Body of pancreas (tissue), 4 donors: Measurements from ENCODE around the gene PSMD13. TPM values are rescaled to one million over a fixed set of nuclear protein-coding genes. Genes with fewer than 3 reads are reported as not detected.

Experiments
- ATAC-seq: fragments of 150-250 bp; one replicate; pipeline ENCODE4 v1.9.1; 2016
- DNase-seq, 4 donors: peaks; one replicate each; pipeline ENCODE4 v3.0.0-alpha.2; 2019
- H3K27ac ChIP-seq, 4 donors: fragments of 200-600 bp; sonication (generic); 1 replicate in 3 of 4; 2 replicates in 1 of 4; pipeline versions ENCODE4 v1.5.1 to v1.6.1; 2016 to 2019; ENCODE audit warnings: mild to moderate bottlenecking in 1 of 4, mixed read lengths in 1 of 4, moderate library complexity in 1 of 4
- H3K27me3 ChIP-seq, 2 donors: fragments of 200-600 bp; sonication (generic); one replicate each; pipeline ENCODE4 v1.6.0; 2016; ENCODE audit warnings: mild to moderate bottlenecking in 1 of 2
- H3K36me3 ChIP-seq, 2 donors: fragments of 200-600 bp; sonication (generic); replicated peaks in 1 of 2; 2 replicates each; pipeline ENCODE4 v1.5.1; 2016; ENCODE audit warnings: low read depth in 2 of 2; ENCODE audit not compliant: insufficient read depth in 1 of 2
- H3K4me1 ChIP-seq: fragments of 200-600 bp; sonication (generic); one replicate; pipeline ENCODE4 v1.6.0; 2016
- H3K4me3 ChIP-seq, 2 donors: fragments of 200-600 bp; sonication (generic); 1 replicate in 1 of 2; 2 replicates in 1 of 2; pipeline ENCODE4 v1.5.1; 2016 to 2019
- H3K9me3 ChIP-seq, 3 donors: fragments of 200-600 bp; sonication (generic); 1 replicate in 2 of 3; 2 replicates in 1 of 3; pipeline ENCODE4 v1.5.1; 2016
- CTCF ChIP-seq, 7 experiments: fragments of 450-650 bp in 4 of 7; fragments of 200-600 bp in 3 of 7; sonication (generic) in 3 of 7; IDR thresholded peaks; one replicate each; pipeline ENCODE4 v1.5.1; 2016 to 2019; ENCODE audit warnings: antibody characterized with exemption in 7 of 7
- POLR2A ChIP-seq, 3 donors: fragments of 450-650 bp; IDR thresholded peaks; one replicate each; pipeline ENCODE4 v1.6.1; 2016; ENCODE audit warnings: antibody characterized with exemption in 3 of 3, mild to moderate bottlenecking in 2 of 3
- WGBS, 2 donors: methylation state at CpG; one replicate each; pipeline ENCODE4 v1.1.5; 2017; 5-methylcytosine and 5-hydroxymethylcytosine counted together
- intact Hi-C: fragments of 100-400 bp; cut with DNase I; formaldehyde crosslinking; loops from one replicate; pipeline ENCODE4 v1.15.1; 2023
- total RNA-seq, 2 donors: library from RNA; depleted of rRNA; stranded (reverse); fragments of >200 nt; gene quantifications; one replicate each; pipeline ENCODE4 v1.1.0, GENCODE V29; 2016

Gene PSMD13
- total RNA-seq, 2 donors from 2014 or later = 40.2 to 52.4 TPM

- Histone ChIP-seq H3K4me3 (peak overlapping the region; percentile 70 to 97), H3K9me3 (no peaks in the 10 kb centered on the region), H3K27me3 (no peaks in the 10 kb centered on the region), H3K36me3 (peaks cover 11 to 32% of the 10 kb centered on the region in 2 donors), H3K4me1 (peaks cover 51% of the 10 kb centered on the region), H3K27ac (peak overlapping the region; percentile 88 to 99 (median 98))
- ATAC-seq (peak; percentile 69), DNase-seq (peak; percentile 80 to 82 (median 80))
- intact Hi-C loops = no loop called here
- 0 to 1% methylated on average over 34 to 57 of the region's 57 CpGs for WGBS, 2 donors
- peak; percentile 67 to 82 (median 69) for TF ChIP-seq POLR2A (IDR thresholded peaks at IDR 0.05)
- TF ChIP-seq CTCF (IDR thresholded peaks at IDR 0.05) = no peak
Observed at GRCh38 chr11:208181-208916, 28.4 kb upstream of the PSMD13 start.

- DNase-seq = peak in 1 of 4 donors; percentile 16
- intact Hi-C loops = no loop called here
Observed at GRCh38 chr11:208917-209260, 27.9 kb upstream of the PSMD13 start.

GRCh38 chr11:209275-210121 lies 27.3 kb upstream of the PSMD13 start:
- ATAC-seq = no peak

More at GRCh38 chr11:208917-209260, 27.9 kb upstream of the PSMD13 start:
- H3K27ac ChIP-seq = peak overlapping the region; percentile 88 to 99 (median 98)
- peaks cover 11 to 29% of the 10 kb centered on the region in 2 donors for H3K36me3 ChIP-seq
- TF ChIP-seq CTCF (IDR thresholded peaks at IDR 0.05) = no peak
- no peak for TF ChIP-seq POLR2A (IDR thresholded peaks at IDR 0.05)
- H3K27me3 ChIP-seq = no peaks in the 10 kb centered on the region
- H3K4me1 ChIP-seq = peaks cover 48% of the 10 kb centered on the region
- WGBS, 2 donors = 0 to 2% methylated on average over 23 to 26 of the region's 26 CpGs
- H3K4me3 ChIP-seq = peak overlapping the region; percentile 70 to 97
- H3K9me3 ChIP-seq = no peaks in the 10 kb centered on the region
- ATAC-seq = no peak

GRCh38 chr11:210122-210802 lies 26.5 kb upstream of the PSMD13 start:
- H3K27ac ChIP-seq = peak overlapping the region in 1 of 4 donors; percentile 98
- no peaks in the 10 kb centered on the region for H3K27me3 ChIP-seq
- peaks cover 34% of the 10 kb centered on the region for H3K4me1 ChIP-seq
- DNase-seq (peak in 1 of 4 donors; percentile 10), ATAC-seq (no peak)
- H3K36me3 ChIP-seq = peaks cover 11 to 36% of the 10 kb centered on the region in 2 donors
- H3K4me3 ChIP-seq = no peak overlapping the region
- TF ChIP-seq POLR2A (IDR thresholded peaks at IDR 0.05) (no peak), CTCF (IDR thresholded peaks at IDR 0.05) (no peak)
- H3K9me3 ChIP-seq = no peaks in the 10 kb centered on the region
- intact Hi-C loops = no loop called here
- WGBS, 2 donors = 83 to 87% methylated on average over 7 to 9 of the region's 9 CpGs

More at GRCh38 chr11:209275-210121, 27.3 kb upstream of the PSMD13 start:
- TF ChIP-seq CTCF (IDR thresholded peaks at IDR 0.05) (no peak), POLR2A (IDR thresholded peaks at IDR 0.05) (no peak)
- Histone ChIP-seq H3K4me1 (peaks cover 42% of the 10 kb centered on the region), H3K27me3 (no peaks in the 10 kb centered on the region), H3K4me3 (peak overlapping the region; percentile 70 to 97), H3K36me3 (peaks cover 11 to 33% of the 10 kb centered on the region in 2 donors), H3K27ac (peak overlapping the region in 3 of 4 donors; percentile 88 to 99 (median 98)), H3K9me3 (no peaks in the 10 kb centered on the region)
- WGBS, 2 donors = 48% methylated on average over 20 to 28 of the region's 29 CpGs
- peak in 1 of 4 donors; percentile 19 for DNase-seq
- intact Hi-C loops = no loop called here
